ENCODE measurements around the gene PRR16. TPM values are rescaled to one million over a fixed set of nuclear protein-coding genes. Genes with fewer than 3 reads are reported as not detected.
"Not testable (repeated sequence)": the region's sequence is repeated elsewhere in the genome, so short reads cannot be mapped to it uniquely, and the experiment has no call there.

Gene PRR16
- polyA plus RNA-seq, 10 donors: 5.0 to 25.0 (median 17.9) TPM

- no peak for DNase-seq
These were observed 176.7 kb downstream of the PRR16 start for GRCh38 chr5:120640778-120641177.

GRCh38 chr5:120644516-120644915, 180.4 kb downstream of the PRR16 start:
- DNase-seq: no peak

GRCh38 chr5:120655828-120656435, 191.8 kb downstream of the PRR16 start:
- DNase-seq: peak in 2 of 3 donors; percentile 15 to 27

- DNase-seq: no peak
These were observed 193.0 kb downstream of the PRR16 start for GRCh38 chr5:120657104-120657503.

GRCh38 chr5:120677481-120677880, 213.4 kb downstream of the PRR16 start:
- DNase-seq: no peak

GRCh38 chr5:120678279-120678678, 214.2 kb downstream of the PRR16 start:
- peak; percentile 4 to 49 (median 44) for DNase-seq

- DNase-seq: peak in 1 of 3 donors; percentile 65
These were observed 218.8 kb downstream of the PRR16 start for GRCh38 chr5:120682851-120683250.

GRCh38 chr5:120683580-120683979, 219.5 kb downstream of the PRR16 start:
- no peak for DNase-seq

- no peak for DNase-seq
These were observed 220.1 kb downstream of the PRR16 start for GRCh38 chr5:120684213-120684612.

- DNase-seq: no peak
These were observed 220.8 kb downstream of the PRR16 start for GRCh38 chr5:120684749-120685415.

GRCh38 chr5:120690621-120691407, 226.7 kb downstream of the PRR16 start:
- DNase-seq: no peak

GRCh38 chr5:120692325-120692724, 228.2 kb downstream of the PRR16 start:
- no peak for DNase-seq

GRCh38 chr5:120695368-120695880, 231.3 kb downstream of the PRR16 start:
- DNase-seq: no peak

- DNase-seq: no peak
These were observed 233.0 kb downstream of the PRR16 start for GRCh38 chr5:120697147-120697546.

- not testable (repeated sequence) for DNase-seq
These were observed 233.7 kb downstream of the PRR16 start for GRCh38 chr5:120697670-120698327.

- DNase-seq: not testable (repeated sequence)
These were observed 236.6 kb downstream of the PRR16 start for GRCh38 chr5:120700653-120701052.

- DNase-seq: not testable (repeated sequence)
These were observed 238.9 kb downstream of the PRR16 start for GRCh38 chr5:120702817-120703538.

GRCh38 chr5:120703918-120704587, 240.0 kb downstream of the PRR16 start:
- DNase-seq: no peak

GRCh38 chr5:120706877-120707276, 242.8 kb downstream of the PRR16 start:
- DNase-seq: no peak

- no peak for DNase-seq
These were observed 253.3 kb downstream of the PRR16 start for GRCh38 chr5:120717381-120717780.

- no peak for DNase-seq
These were observed 266.1 kb downstream of the PRR16 start for GRCh38 chr5:120730214-120730613.
